K562 (cell line): ENCODE measurements around the gene FBXW11. TPM values are rescaled to one million over a fixed set of nuclear protein-coding genes. Genes with fewer than 3 reads are reported as not detected.
A peak's percentile ranks its signal among the peaks of the same experiment; 100 is the strongest.

ENCODE experiments used
- BCL6 ChIP-seq: fragments of 250-450 bp; sonication (Bioruptor Pico); IDR thresholded peaks from 2 replicates; pipeline ENCODE4 v1.4.0; 2020
- CAMTA2 ChIP-seq: fragments of 250-450 bp; sonication (Bioruptor Pico); conservative IDR thresholded peaks from 2 replicates; pipeline ENCODE4 v1.5.1; 2022
- DLX4 ChIP-seq: fragments of 250-450 bp; sonication (Bioruptor Pico); IDR thresholded peaks from 2 replicates; pipeline ENCODE4 v1.6.1; 2021; ENCODE audit warnings: mild to moderate bottlenecking
- E2F4 ChIP-seq: sonication (generic); formaldehyde crosslinking; IDR thresholded peaks from 2 replicates; pipeline ENCODE4 v1.8.0; 2022; ENCODE audit warnings: mild to moderate bottlenecking, low read depth, missing genetic modification reagents
- HDAC2 ChIP-seq: fragments of 450-650 bp; IDR thresholded peaks from 2 replicates; pipeline ENCODE4 v1.6.1; 2016; ENCODE audit warnings: mild to moderate bottlenecking
- HNRNPL ChIP-seq: fragments of 200-400 bp; formaldehyde crosslinking; IDR thresholded peaks from 2 replicates; pipeline ENCODE4 v1.6.1; 2017; ENCODE audit warnings: low read depth, mild to moderate bottlenecking, low read length
- JUN ChIP-seq, 2 experiments: sonication (generic) in 1 of 2; formaldehyde crosslinking in 1 of 2; IDR thresholded peaks; 2 replicates each; pipeline versions ENCODE4 v1.6.1 to v1.8.0; 2012 to 2022; ENCODE audit warnings: borderline replicate concordance in 2 of 2, mild to moderate bottlenecking in 2 of 2, improper control_type of control experiment in 1 of 2, low read depth in 1 of 2, low read length in 1 of 2, missing genetic modification reagents in 1 of 2
- NFRKB ChIP-seq: fragments of 450-650 bp; IDR thresholded peaks from 2 replicates; pipeline ENCODE4 v1.6.1; 2016; ENCODE audit warnings: low read depth
- NKRF ChIP-seq: fragments of 450-650 bp; IDR thresholded peaks from 2 replicates; pipeline ENCODE4 v1.6.1; 2016; ENCODE audit warnings: borderline replicate concordance
- WHSC1 ChIP-seq: IDR thresholded peaks from one replicate; pipeline ENCODE4 v1.6.1; 2012; ENCODE audit warnings: low read length, control low read depth, inconsistent platforms
- XRCC3 ChIP-seq: fragments of 450-650 bp; IDR thresholded peaks from 2 replicates; pipeline ENCODE4 v1.6.1; 2017; ENCODE audit warnings: mild to moderate bottlenecking, moderate library complexity
- ZBTB11 ChIP-seq, 3 experiments: fragments of 200-800 bp in 1 of 3; fragments of 250-450 bp in 1 of 3; fragments of 450-650 bp in 1 of 3; sonication (Bioruptor Pico) in 1 of 3; sonication (Bioruptor generic) in 1 of 3; formaldehyde crosslinking in 1 of 3; IDR thresholded peaks; 2 replicates each; pipeline versions ENCODE4 v1.6.1 to v1.8.0; 2016 to 2022; ENCODE audit warnings: mild to moderate bottlenecking in 2 of 3, missing genetic modification characterization in 2 of 3, missing compliant biosample characterization in 1 of 3, moderate library complexity in 1 of 3
- ZBTB12 ChIP-seq: fragments of 250-450 bp; sonication (Bioruptor Pico); IDR thresholded peaks from 2 replicates; pipeline ENCODE4 v1.4.0; 2020
- ZC3H4 ChIP-seq: sonication (generic); formaldehyde crosslinking; IDR thresholded peaks from 2 replicates; pipeline ENCODE4 v1.9.0; 2021; ENCODE audit warnings: missing genetic modification reagents, borderline replicate concordance
- ZFP36 ChIP-seq: fragments of 150-350 bp; IDR thresholded peaks from 2 replicates; pipeline ENCODE4 v1.6.1; 2018; ENCODE audit warnings: low read length, low read depth; ENCODE audit not compliant: partially characterized antibody
- ZNF232 ChIP-seq: sonication (generic); formaldehyde crosslinking; IDR thresholded peaks from 2 replicates; pipeline ENCODE4 v1.8.0; 2022; ENCODE audit warnings: mild to moderate bottlenecking, missing genetic modification reagents
- ZNF695 ChIP-seq: fragments of 450-650 bp; formaldehyde crosslinking; IDR thresholded peaks from 2 replicates; pipeline ENCODE4 v1.4.0; 2020; ENCODE audit warnings: mild to moderate bottlenecking, moderate library complexity
- polyA plus RNA-seq, 8 experiments: library from polyadenylated mRNA; depleted of rRNA in 4 of 8; stranded (reverse) in 5 of 8; unstranded in 3 of 8; fragments of >200 nt; fragmentation: Nextera tagmentation in 2 of 8; fragmentation: Illumina TruSeq in 1 of 8; extraction: Ambion mirVana in 2 of 8; extraction: Trizol in 1 of 8; gene quantifications; 2 replicates each; pipeline versions ENCODE4 v1.2.1 to v1.2.3, GENCODE V29; 2011 to 2014; ENCODE audit warnings: inconsistent platforms in 1 of 8, missing spikeins in 1 of 8
- total RNA-seq, 7 experiments: library from RNA; depleted of rRNA in 6 of 7; stranded (reverse); fragments of >200 nt in 6 of 7; fragmentation: Illumina TruSeq in 2 of 7; extraction: Trizol in 2 of 7; gene quantifications; 2 replicates each; pipeline versions ENCODE4 v1.2.1 to v1.2.3, GENCODE V29; 2011 to 2021; ENCODE audit warnings: low replicate concordance in 1 of 7

Gene FBXW11
- total and polyA plus RNA-seq, 9 of the 15 experiments (the other 6 are each of a cell fraction or from before 2014, with no cell fraction given) = 3.0 to 28.6 (median 23.6) TPM

GRCh38 chr5:172006321-172007174, at the start of gene FBXW11 (continued):
- TF ChIP-seq DLX4 (CRISPR knock-in tag) (no peak), JUN (IDR thresholded peaks at IDR 0.05; ENCODE audit: borderline replicate concordance, low read depth, low read length) (no peak), JUN (CRISPR knock-in tag; IDR thresholded peaks at IDR 0.05; ENCODE audit: borderline replicate concordance) (peak; percentile 77; the same call in 1 of the 2 replicates), HNRNPL (peak; percentile 87), WHSC1 (no peak), ZBTB11 (CRISPR knock-in tag; IDR thresholded peaks at IDR 0.05) (peak; percentile 87 to 98 (median 96)), ZFP36 (peak; percentile 64), NFRKB (no peak), CAMTA2 (CRISPR knock-in tag) (0 out of 2 replicates have a peak, but pooled peaks have one; percentile 8), HDAC2 (no peak), XRCC3 (no peak), ZNF232 (CRISPR knock-in tag) (no peak; the same call in 1 of the 2 replicates), ZNF695 (CRISPR knock-in tag) (no peak), ZBTB12 (CRISPR knock-in tag) (peak; percentile 67), BCL6 (peak; percentile 75; the same call in 1 of the 2 replicates), ZC3H4 (CRISPR knock-in tag) (no peak), NKRF (peak; percentile 61; the same call in 1 of the 2 replicates), E2F4 (no peak)
